ENCODE measurements around the gene FARS2.
"Not testable (repeated sequence)": the region's sequence is repeated elsewhere in the genome, so short reads cannot be mapped to it uniquely, and the experiment has no call there.

The FARS2 gene

GRCh38 chr6:5537967-5538366 lies 276.7 kb downstream of the FARS2 start:
- Mint-ChIP-seq H3K27me3 (no peaks in the 10 kb centered on the region), H3K9me3 (no peaks in the 10 kb centered on the region), H3K4me1 (peaks cover 22% of the 10 kb centered on the region), H3K36me3 (ENCODE audit: low read depth) (peaks cover 19% of the 10 kb centered on the region), H3K27ac (no peak overlapping the region), H3K4me3 (no peak overlapping the region)
- ATAC-seq (no peak), DNase-seq (no peak)

GRCh38 chr6:5540370-5540769 lies 279.1 kb downstream of the FARS2 start:
- Mint-ChIP-seq H3K9me3 (no peaks in the 10 kb centered on the region), H3K27me3 (no peaks in the 10 kb centered on the region), H3K4me3 (no peak overlapping the region), H3K4me1 (peaks cover 22% of the 10 kb centered on the region), H3K36me3 (ENCODE audit: low read depth) (peaks cover 24% of the 10 kb centered on the region), H3K27ac (no peak overlapping the region)
- DNase-seq (no peak), ATAC-seq (peak; percentile 46)

GRCh38 chr6:5541025-5541424 lies 279.7 kb downstream of the FARS2 start:
- Mint-ChIP-seq H3K27me3 (no peaks in the 10 kb centered on the region), H3K27ac (no peak overlapping the region), H3K4me1 (peaks cover 22% of the 10 kb centered on the region), H3K9me3 (no peaks in the 10 kb centered on the region), H3K4me3 (no peak overlapping the region), H3K36me3 (ENCODE audit: low read depth) (peaks cover 30% of the 10 kb centered on the region)
- ATAC-seq (no peak), DNase-seq (no peak)

DNA sequence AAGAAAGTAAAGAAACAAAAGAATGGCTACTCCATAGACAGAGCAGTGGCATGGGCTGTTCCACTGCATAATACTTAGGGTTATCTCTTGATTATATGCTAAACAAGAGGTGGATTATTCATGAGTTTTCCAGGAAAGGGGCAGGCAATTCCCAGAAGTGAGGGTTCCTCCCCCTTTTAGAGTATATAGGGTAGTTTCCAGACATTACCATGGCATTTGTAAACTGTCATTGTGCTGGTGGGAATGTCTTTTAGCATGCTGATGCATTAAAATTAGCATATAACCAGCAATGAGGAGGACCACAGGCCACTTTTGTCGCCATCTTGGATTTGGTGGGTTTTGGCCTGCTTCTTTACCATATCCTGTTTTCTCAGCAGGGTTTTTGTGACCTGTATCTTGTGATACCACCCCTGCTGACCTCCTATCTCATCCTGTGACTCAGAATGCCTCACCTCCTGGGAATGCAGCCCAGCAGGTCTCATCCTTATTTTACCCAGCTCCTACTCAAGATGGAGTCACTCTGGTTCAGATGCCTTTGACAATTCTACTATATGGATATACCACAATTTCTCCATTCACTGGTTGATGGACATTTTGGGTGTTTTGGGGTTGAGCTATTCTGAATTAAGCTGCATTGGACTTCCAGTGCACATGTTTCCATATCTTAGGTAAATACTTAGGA lies 280.6 kb downstream of the FARS2 start:
- H3K9me3 Mint-ChIP-seq, result no peaks in the 10 kb centered on the region
- H3K4me3 Mint-ChIP-seq, result no peak overlapping the region
- peaks cover 34% of the 10 kb centered on the region for H3K36me3 Mint-ChIP-seq (ENCODE audit: low read depth)
- peak overlapping the region; percentile 53 for H3K27ac Mint-ChIP-seq
- H3K27me3 Mint-ChIP-seq, result no peaks in the 10 kb centered on the region
- ATAC-seq (peak; percentile 36), DNase-seq (no peak)
- peaks cover 22% of the 10 kb centered on the region for H3K4me1 Mint-ChIP-seq

- DNase-seq (no peak), ATAC-seq (no peak)
- H3K27me3 Mint-ChIP-seq, result no peaks in the 10 kb centered on the region
- H3K9me3 Mint-ChIP-seq, result peaks cover 11% of the 10 kb centered on the region
- no peak overlapping the region for H3K4me3 Mint-ChIP-seq
- H3K27ac Mint-ChIP-seq, result no peak overlapping the region
- H3K36me3 Mint-ChIP-seq (ENCODE audit: low read depth), result peaks cover 57% of the 10 kb centered on the region
- H3K4me1 Mint-ChIP-seq, result peaks cover 3% of the 10 kb centered on the region
Measured at GRCh38 chr6:5547556-5547955, 286.2 kb downstream of the FARS2 start.

GRCh38 chr6:5550631-5551030 lies 289.3 kb downstream of the FARS2 start:
- Mint-ChIP-seq H3K4me1 (no peaks in the 10 kb centered on the region), H3K4me3 (no peak overlapping the region), H3K27me3 (no peaks in the 10 kb centered on the region), H3K36me3 (ENCODE audit: low read depth) (peaks cover 46% of the 10 kb centered on the region), H3K27ac (no peak overlapping the region), H3K9me3 (peaks cover 11% of the 10 kb centered on the region)
- DNase-seq (no peak), ATAC-seq (no peak)

DNA sequence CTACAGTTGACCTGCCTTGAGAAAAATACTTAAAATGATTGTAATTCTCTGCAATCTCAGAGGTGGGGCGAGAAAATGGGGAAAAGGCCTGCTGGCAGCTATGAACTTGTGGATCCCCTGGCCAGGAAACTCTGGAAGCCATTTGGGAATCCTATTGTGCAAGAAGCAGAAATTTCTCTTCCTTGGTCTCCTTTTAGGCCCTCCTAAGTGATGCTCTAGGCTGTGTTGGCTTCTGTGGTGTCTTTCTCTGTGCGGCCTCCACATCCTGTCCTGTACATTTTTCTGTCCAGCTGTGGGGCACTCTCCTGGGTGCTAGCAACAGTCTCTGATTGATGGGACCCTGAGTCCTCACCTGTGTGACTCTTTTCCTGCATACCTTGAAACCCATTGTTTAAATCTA lies 290.9 kb downstream of the FARS2 start:
- DNase-seq, result no peak
- no peak for ATAC-seq
- no peaks in the 10 kb centered on the region for H3K4me1 Mint-ChIP-seq
- peaks cover 38% of the 10 kb centered on the region for H3K36me3 Mint-ChIP-seq (ENCODE audit: low read depth)
- H3K4me3 Mint-ChIP-seq, result no peak overlapping the region
- no peak overlapping the region for H3K27ac Mint-ChIP-seq
- peaks cover 11% of the 10 kb centered on the region for H3K9me3 Mint-ChIP-seq
- H3K27me3 Mint-ChIP-seq, result no peaks in the 10 kb centered on the region

DNA sequence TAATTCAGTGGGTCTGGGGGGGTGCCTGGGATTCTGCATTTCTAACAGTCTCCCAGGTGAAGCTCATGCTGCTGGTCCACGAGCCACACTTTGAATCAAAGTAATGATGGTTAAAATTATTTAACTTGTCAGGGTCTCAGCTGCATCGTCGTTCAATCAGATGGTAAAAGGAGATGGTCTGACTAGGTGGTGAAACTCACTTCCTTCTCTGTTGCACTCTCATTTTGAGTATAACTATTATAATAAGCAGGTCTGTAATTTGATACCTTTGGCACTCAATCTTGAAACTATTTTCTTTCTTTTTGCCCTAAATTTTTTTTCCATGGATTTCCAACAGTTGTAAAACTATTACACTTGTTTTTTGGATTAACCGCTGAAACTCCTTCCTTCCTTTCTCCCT lies 292.5 kb downstream of the FARS2 start:
- no peak for ATAC-seq
- Mint-ChIP-seq H3K4me1 (no peaks in the 10 kb centered on the region), H3K27me3 (no peaks in the 10 kb centered on the region), H3K27ac (no peak overlapping the region), H3K9me3 (peaks cover 11% of the 10 kb centered on the region), H3K36me3 (ENCODE audit: low read depth) (peaks cover 26% of the 10 kb centered on the region), H3K4me3 (no peak overlapping the region)
- no peak for DNase-seq

DNA sequence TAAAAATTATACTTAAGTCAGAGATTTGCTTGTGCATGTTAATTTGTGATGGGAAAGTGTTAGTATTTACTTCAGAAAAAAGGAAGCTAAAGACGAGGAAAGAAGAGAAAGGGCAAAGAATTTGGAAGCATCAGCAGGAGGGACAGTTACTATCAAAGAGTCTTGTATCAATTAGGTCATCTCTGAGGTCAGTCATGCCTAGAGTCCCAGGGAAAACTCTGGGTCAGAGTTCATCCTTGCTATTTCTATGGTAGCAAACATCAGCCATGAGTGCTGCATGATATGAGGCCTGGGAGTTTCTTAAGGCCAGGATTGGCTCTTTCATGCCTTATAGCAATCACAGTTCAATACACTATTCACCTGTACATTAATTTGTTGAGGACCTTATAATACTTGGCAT lies 292.9 kb downstream of the FARS2 start:
- H3K27ac Mint-ChIP-seq, result no peak overlapping the region
- peaks cover 11% of the 10 kb centered on the region for H3K9me3 Mint-ChIP-seq
- DNase-seq (no peak), ATAC-seq (no peak)
- no peaks in the 10 kb centered on the region for H3K4me1 Mint-ChIP-seq
- peaks cover 26% of the 10 kb centered on the region for H3K36me3 Mint-ChIP-seq (ENCODE audit: low read depth)
- no peak overlapping the region for H3K4me3 Mint-ChIP-seq
- no peaks in the 10 kb centered on the region for H3K27me3 Mint-ChIP-seq

- no peaks in the 10 kb centered on the region for H3K4me1 Mint-ChIP-seq
- H3K36me3 Mint-ChIP-seq (ENCODE audit: low read depth), result peaks cover 11% of the 10 kb centered on the region
- DNase-seq (no peak), ATAC-seq (no peak)
- no peaks in the 10 kb centered on the region for H3K27me3 Mint-ChIP-seq
- no peak overlapping the region for H3K27ac Mint-ChIP-seq
- peaks cover 3% of the 10 kb centered on the region for H3K9me3 Mint-ChIP-seq
- no peak overlapping the region for H3K4me3 Mint-ChIP-seq
Measured at GRCh38 chr6:5556011-5556410, 294.7 kb downstream of the FARS2 start.

- DNase-seq (no peak), ATAC-seq (no peak)
- Mint-ChIP-seq H3K9me3 (no peaks in the 10 kb centered on the region), H3K4me1 (peaks cover 4% of the 10 kb centered on the region), H3K4me3 (no peak overlapping the region), H3K27ac (no peak overlapping the region), H3K36me3 (ENCODE audit: low read depth) (peaks cover 10% of the 10 kb centered on the region), H3K27me3 (no peaks in the 10 kb centered on the region)
Measured at GRCh38 chr6:5557506-5557905, 296.2 kb downstream of the FARS2 start.

DNA sequence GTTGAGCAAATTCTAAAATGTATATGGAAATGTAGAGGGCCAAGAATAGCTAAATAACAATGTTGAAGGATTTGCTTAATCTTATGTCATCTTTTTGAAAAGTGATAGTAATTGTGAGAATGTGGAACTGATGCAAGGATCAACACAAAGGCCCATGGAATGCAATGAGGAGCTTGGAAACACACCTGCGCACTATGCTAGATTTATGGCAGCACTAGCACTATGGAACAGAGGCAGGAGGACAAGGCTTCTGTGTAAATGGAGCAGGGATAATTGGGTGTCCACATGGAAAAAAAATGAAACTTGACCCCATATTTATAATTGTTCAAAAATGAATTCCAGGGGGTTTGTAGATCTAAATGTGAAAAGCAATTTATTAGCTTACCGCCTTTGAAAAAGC lies 298.3 kb downstream of the FARS2 start:
- H3K27ac Mint-ChIP-seq, result no peak overlapping the region
- peaks cover 3% of the 10 kb centered on the region for H3K9me3 Mint-ChIP-seq
- DNase-seq, result no peak
- peaks cover 8% of the 10 kb centered on the region for H3K4me1 Mint-ChIP-seq
- no peak for ATAC-seq
- peaks cover 15% of the 10 kb centered on the region for H3K36me3 Mint-ChIP-seq (ENCODE audit: low read depth)
- H3K27me3 Mint-ChIP-seq, result no peaks in the 10 kb centered on the region
- no peak overlapping the region for H3K4me3 Mint-ChIP-seq

DNA sequence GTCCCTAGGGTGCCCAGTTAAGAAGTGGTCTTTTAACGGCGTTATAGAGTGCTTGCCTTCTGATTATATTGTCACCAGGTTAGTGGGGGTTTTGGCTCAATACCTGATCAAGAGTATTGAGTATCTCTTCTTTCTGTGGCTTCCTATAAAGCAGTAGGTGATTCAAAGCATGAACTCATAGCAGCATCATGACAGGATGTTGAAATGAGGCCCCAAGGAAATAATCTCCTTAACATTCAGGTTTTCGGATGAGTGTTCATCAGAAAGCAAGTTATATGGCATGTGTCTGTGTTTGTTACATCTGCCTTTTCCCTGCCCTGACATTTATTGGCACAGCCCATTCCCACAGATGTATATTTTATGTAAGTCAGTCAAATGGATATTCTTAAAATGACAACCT lies 301.0 kb downstream of the FARS2 start:
- DNase-seq (no peak), ATAC-seq (no peak)
- Mint-ChIP-seq H3K27ac (no peak overlapping the region), H3K4me3 (no peak overlapping the region), H3K9me3 (peaks cover 3% of the 10 kb centered on the region), H3K27me3 (no peaks in the 10 kb centered on the region), H3K4me1 (peaks cover 22% of the 10 kb centered on the region), H3K36me3 (ENCODE audit: low read depth) (peaks cover 17% of the 10 kb centered on the region)

- Mint-ChIP-seq H3K4me1 (peaks cover 30% of the 10 kb centered on the region), H3K4me3 (no peak overlapping the region), H3K27me3 (no peaks in the 10 kb centered on the region), H3K36me3 (ENCODE audit: low read depth) (peaks cover 17% of the 10 kb centered on the region), H3K27ac (no peak overlapping the region), H3K9me3 (peaks cover 7% of the 10 kb centered on the region)
- ATAC-seq, result no peak
- DNase-seq, result no peak
Measured at GRCh38 chr6:5563086-5563485, 301.8 kb downstream of the FARS2 start.

GRCh38 chr6:5564746-5565145 lies 303.4 kb downstream of the FARS2 start:
- H3K27ac Mint-ChIP-seq, H3K27me3 Mint-ChIP-seq, H3K4me3 Mint-ChIP-seq, ATAC-seq, DNase-seq, H3K9me3 Mint-ChIP-seq: not testable (repeated sequence)
- H3K4me1 Mint-ChIP-seq, result peaks cover 34% of the 10 kb centered on the region
- H3K36me3 Mint-ChIP-seq (ENCODE audit: low read depth), result peaks cover 17% of the 10 kb centered on the region

DNA sequence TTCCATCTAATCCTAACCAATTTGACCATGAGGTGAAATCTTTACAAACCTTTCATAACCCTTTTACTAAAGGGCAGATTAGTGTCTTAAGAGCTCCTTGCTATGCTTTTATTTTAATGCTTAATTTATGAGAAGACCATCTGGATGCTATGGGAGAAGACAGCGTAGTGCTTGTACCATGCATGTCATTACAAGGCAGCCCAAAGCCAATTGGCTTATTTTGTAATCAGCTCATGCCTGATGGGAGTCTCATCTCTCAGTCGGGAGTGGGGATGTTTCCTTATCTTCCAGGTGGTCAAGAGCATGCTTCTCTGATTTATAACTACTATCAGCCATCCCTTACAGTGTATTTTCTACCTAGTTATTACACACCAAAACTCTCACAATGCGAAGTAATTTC lies 304.7 kb downstream of the FARS2 start:
- DNase-seq, result no peak
- peaks cover 19% of the 10 kb centered on the region for H3K36me3 Mint-ChIP-seq (ENCODE audit: low read depth)
- H3K27me3 Mint-ChIP-seq, result no peaks in the 10 kb centered on the region
- H3K9me3 Mint-ChIP-seq, result peaks cover 8% of the 10 kb centered on the region
- H3K27ac Mint-ChIP-seq, result no peak overlapping the region
- H3K4me3 Mint-ChIP-seq, result no peak overlapping the region
- no peak for ATAC-seq
- peaks cover 34% of the 10 kb centered on the region for H3K4me1 Mint-ChIP-seq

All from activated naive CD8-positive, alpha-beta T cell treated with anti-CD3 and anti-CD28 coated beads, Interleukin-2, amount 50 U/mL, for 24 hours (primary cell).